Erythroblast (primary cell): Measurements from ENCODE around the gene SCUBE2.

Experiments used
- DNase-seq, 2 experiments: peaks; one replicate each; lab custom pipeline; 2025; lab: John Stamatoyannopoulos, UW
- GATA1 ChIP-seq: IDR thresholded peaks from 2 replicates; pipeline ENCODE4 v1.6.1; 2011; ENCODE audit warnings: low read depth, mild to moderate bottlenecking, control low read depth, low read length, moderate library complexity
- POLR2A ChIP-seq: IDR thresholded peaks from 2 replicates; pipeline ENCODE4 v1.6.1; 2011; ENCODE audit warnings: mild to moderate bottlenecking, low read length

SCUBE2 gene

DNA sequence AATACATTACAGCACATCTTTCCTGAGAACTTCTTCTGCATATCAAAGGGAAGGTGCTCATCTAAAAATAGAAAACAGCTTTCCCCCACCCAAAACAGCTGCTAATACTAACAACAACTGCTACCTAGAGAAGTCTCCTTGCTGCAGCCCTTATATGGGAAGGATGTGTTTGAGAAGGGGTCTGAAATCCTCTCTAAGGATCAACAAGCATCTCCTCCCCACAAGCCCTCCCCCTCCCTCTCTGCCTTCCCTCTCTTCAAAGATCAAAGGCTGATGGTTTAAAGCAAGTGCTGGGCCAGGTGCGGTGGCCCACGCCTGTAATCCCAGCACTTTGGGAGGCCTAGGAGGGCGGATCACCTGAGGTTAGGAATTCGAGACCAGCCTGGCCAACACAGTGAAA lies 33.5 kb downstream of the SCUBE2 start:
- no peak for DNase-seq
- no peak for TF ChIP-seq GATA1
- TF ChIP-seq POLR2A: no peak

DNA sequence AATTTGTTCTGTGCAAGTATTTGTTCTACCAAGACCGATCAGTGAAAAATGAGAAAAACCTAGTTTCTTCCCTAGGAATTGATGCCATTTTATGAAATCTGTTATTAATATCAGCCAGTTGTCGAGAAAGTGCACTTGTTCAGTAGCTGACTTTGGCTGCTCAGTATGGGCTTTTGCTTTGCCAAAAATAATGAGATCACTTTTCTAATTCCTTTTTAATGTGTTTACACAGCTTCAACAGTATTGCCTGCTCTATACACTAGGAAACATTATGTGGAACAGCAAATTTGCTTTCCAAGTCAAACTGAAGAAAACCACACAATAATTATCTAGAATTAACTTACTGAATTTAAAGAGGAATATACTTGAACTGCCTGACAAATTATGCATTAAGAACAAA lies 34.4 kb downstream of the SCUBE2 start:
- TF ChIP-seq POLR2A: no peak
- no peak for TF ChIP-seq GATA1
- no peak for DNase-seq

- no peak for DNase-seq
- no peak for TF ChIP-seq GATA1
- TF ChIP-seq POLR2A: no peak
Observed at GRCh38 chr11:9056467-9056866, 34.9 kb downstream of the SCUBE2 start.

GRCh38 chr11:9053316-9054035 lies 37.9 kb downstream of the SCUBE2 start:
- DNase-seq: no peak
- TF ChIP-seq GATA1 (no peak), POLR2A (no peak)

DNA sequence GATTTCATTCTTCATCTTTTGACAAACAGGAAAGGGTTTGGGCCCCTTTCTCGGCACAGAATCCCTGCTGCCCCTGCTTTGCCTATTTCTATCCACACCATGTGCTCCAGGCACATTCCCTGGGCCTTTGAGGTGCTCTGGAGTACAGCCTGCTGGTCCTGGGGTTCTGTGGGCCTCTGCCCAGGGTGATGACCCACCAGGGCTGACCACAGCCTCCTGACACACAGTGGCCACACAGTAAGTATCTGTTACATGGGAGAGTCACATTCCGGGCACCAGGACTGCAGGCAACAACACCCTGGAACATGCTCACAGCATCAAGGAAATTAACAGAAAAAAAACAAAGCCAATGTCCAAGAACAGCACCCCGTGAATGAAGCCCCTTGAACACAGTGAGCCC lies 39.1 kb downstream of the SCUBE2 start:
- no peak for DNase-seq
- TF ChIP-seq GATA1 (no peak), POLR2A (no peak)

GRCh38 chr11:9049959-9050358 lies 41.4 kb downstream of the SCUBE2 start:
- no peak for DNase-seq
- no peak for TF ChIP-seq POLR2A

DNA sequence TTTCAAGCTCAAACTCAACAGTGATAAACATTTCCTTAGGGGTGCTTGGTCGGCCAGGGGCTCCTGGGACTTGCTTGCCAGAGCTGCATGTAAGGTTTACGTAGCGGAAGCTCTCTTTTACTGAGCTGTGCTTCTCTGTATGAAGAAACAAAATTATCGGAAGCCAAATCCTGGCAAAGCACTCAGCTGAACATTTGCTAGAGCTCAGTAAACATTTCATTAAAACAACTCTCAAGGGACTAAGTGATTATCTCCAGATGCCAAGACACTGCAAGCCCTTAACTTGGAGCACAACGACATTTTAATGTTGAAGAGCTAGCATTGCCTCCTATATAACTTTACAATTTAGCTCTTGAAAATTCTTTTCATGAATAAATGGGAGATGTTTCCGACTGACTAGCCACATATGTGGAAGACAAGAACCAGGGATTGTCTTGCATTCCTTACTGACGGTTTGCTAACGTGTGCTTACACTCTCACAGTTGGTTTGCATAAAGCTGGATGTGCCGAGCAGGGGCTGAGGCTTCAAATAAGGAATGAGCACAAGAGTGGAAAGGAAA lies 43.4 kb downstream of the SCUBE2 start:
- DNase-seq: no peak
- no peak for TF ChIP-seq GATA1
- no peak for TF ChIP-seq POLR2A

GRCh38 chr11:9046481-9046880 lies 44.9 kb downstream of the SCUBE2 start:
- DNase-seq: no peak
- TF ChIP-seq GATA1 (no peak), POLR2A (no peak)

DNA sequence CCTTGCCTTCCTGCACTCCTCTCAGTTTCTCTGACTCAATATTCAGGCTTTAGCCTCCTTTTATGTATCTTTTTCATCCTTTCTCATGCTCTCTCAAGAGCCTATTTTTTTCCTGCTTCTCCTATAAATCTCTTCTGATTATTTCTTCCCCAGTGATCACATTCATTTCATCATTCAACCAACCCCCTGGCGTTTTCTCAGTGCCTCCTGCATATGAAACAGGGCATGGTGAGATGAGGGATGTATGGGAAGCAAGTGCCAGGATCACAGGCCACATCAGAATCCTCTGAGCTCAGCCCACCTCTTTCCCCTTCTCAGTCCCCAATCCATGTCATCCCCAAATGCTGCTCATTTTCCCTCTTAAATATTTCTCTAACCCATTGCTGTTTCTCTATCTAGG lies 48.9 kb downstream of the SCUBE2 start:
- TF ChIP-seq GATA1 (no peak), POLR2A (no peak)
- DNase-seq: no peak

DNA sequence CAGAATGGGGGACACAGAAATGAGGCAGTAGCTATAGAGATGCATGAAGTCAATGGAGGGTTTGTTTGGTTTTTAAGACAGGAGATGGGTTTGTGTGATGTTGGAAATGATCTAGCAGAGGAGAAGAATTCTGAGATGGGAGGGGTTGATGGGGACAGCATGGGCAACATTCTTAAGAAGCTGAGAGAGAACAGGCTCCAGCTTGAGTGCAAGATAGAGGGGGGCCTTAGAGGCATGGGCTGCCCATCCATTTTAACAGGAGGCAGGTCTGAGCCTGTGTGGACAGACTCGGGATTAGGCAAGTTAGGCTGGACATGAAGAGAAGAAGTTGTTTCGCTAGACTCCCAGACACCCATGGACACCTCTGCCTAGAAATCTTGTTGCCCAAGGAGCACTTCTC lies 49.7 kb downstream of the SCUBE2 start:
- TF ChIP-seq POLR2A (no peak), GATA1 (no peak)
- no peak for DNase-seq

DNA sequence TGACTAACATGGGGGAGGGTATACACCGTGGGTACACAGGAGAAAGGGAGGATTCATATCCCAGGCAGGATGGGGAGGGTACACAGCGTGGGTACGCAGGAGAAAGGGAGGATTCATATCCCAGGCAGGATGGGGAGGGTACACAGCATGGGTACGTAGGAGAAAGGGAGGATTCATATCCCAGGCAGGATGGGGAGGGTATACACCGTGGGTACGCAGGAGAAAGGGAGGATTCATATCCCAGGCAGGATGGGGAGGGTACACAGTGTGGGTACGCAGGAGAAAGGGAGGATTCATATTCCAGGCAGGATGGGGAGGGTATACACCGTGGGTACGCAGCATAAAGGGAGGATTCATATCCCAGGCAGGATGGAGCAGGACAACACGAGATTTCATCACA lies 51.0 kb downstream of the SCUBE2 start:
- DNase-seq: no peak
- no peak for TF ChIP-seq POLR2A
- TF ChIP-seq GATA1: no peak

- DNase-seq: no peak
- TF ChIP-seq GATA1 (no peak), POLR2A (no peak)
Observed at GRCh38 chr11:9039863-9040262, 51.5 kb downstream of the SCUBE2 start.

GRCh38 chr11:9039198-9039597 lies 52.2 kb downstream of the SCUBE2 start:
- DNase-seq: peak in 1 of 2 experiments; percentile 12
- no peak for TF ChIP-seq GATA1
- no peak for TF ChIP-seq POLR2A

DNA sequence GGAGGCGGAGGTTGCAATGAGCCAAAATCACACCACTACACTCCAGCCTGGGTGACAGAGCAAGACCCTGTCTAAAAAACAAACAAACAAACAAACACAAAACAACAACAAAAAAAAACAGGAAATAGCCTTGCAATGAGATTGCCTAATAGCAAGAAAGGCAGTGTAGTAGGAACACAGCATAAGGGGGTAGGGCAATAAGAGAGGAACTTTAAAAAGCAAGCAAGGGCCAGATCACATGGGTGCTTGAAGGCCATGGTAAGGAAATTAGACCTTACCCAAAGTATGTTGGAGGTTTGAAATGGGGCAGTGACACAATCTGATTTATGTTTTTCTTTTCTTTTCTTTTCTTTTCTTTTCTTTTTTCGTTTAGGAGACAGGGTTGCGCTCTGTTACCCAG lies 52.9 kb downstream of the SCUBE2 start:
- TF ChIP-seq POLR2A (no peak), GATA1 (no peak)
- no peak for DNase-seq

DNA sequence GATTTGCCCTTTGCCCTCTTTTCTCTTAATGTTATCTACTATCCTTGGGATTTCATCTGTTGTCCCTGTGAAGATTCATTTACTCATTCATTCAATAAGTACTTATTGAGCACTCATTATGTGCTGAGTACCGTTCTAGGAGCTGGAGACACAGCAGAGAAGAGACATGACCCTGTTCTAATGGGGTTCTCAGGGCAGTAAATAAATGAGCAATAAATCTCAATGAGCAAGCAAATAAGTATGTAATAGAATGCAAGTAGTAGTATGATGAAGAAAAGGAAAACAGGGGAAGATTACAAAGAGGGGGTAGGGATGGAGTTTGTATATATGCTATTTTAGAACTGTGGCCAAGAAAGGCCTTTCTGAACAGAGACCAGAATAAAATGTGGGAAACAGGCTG lies 53.4 kb downstream of the SCUBE2 start:
- TF ChIP-seq GATA1 (no peak), POLR2A (no peak)
- no peak for DNase-seq
